Uterus (tissue), 4 donors: ENCODE measurements around the gene NLRP11. TPM values are rescaled to one million over a fixed set of nuclear protein-coding genes. Genes with fewer than 3 reads are reported as not detected.

Source experiments
- DNase-seq, 2 donors: peaks; one replicate each; pipeline ENCODE4 v3.0.0-alpha.2; 2019 to 2020
- H3K27ac ChIP-seq, 2 donors: fragments of 200-600 bp; sonication (generic); 1 replicate in 1 of 2; 2 replicates in 1 of 2; pipeline ENCODE4 v1.5.1; 2016 to 2018
- H3K27me3 ChIP-seq, 2 donors: fragments of 200-600 bp; sonication (generic); one replicate each; pipeline ENCODE4 v1.5.1; 2018 to 2019; ENCODE audit warnings: control low read depth in 1 of 2
- H3K36me3 ChIP-seq, 2 donors: fragments of 200-600 bp; sonication (generic); one replicate each; pipeline ENCODE4 v1.5.1; 2019; ENCODE audit warnings: control low read depth in 1 of 2
- H3K4me1 ChIP-seq, 2 donors: fragments of 200-600 bp; sonication (generic); one replicate each; pipeline ENCODE4 v1.5.1; 2018 to 2019; ENCODE audit warnings: control low read depth in 1 of 2
- H3K4me3 ChIP-seq, 2 donors: fragments of 200-600 bp; sonication (generic); 1 replicate in 1 of 2; 2 replicates in 1 of 2; pipeline ENCODE4 v1.5.1; 2018 to 2019; ENCODE audit warnings: mild to moderate bottlenecking in 1 of 2
- H3K9me3 ChIP-seq, 2 donors: fragments of 200-600 bp; sonication (generic); one replicate each; pipeline ENCODE4 v1.5.1; 2019; ENCODE audit warnings: control low read depth in 1 of 2
- CTCF ChIP-seq, 4 experiments: fragments of 200-600 bp in 2 of 4; fragments of 450-650 bp in 2 of 4; sonication (generic) in 2 of 4; IDR thresholded peaks; one replicate each; pipeline ENCODE4 v1.5.1; 2016 to 2019; ENCODE audit warnings: antibody characterized with exemption in 4 of 4, mild to moderate bottlenecking in 2 of 4, moderate library complexity in 1 of 4
- POLR2A ChIP-seq, 2 donors: fragments of 450-650 bp; IDR thresholded peaks; one replicate each; pipeline ENCODE4 v1.6.1; 2016; ENCODE audit warnings: antibody characterized with exemption in 2 of 2, mild to moderate bottlenecking in 1 of 2, moderate library complexity in 1 of 2
- intact Hi-C: fragments of 100-400 bp; cut with DNase I; formaldehyde crosslinking; loops from one replicate; pipeline ENCODE4 v1.15.1; 2023; ENCODE audit warnings: low total_unique reads
- total RNA-seq, 4 donors: library from RNA; depleted of rRNA in 3 of 4; stranded (reverse); fragments of >200 nt in 3 of 4; gene quantifications; one replicate each; pipeline versions ENCODE4 v1.1.0 to v1.2.4, GENCODE V29; 2014 to 2023
- donor health status: DM: yes; HTN: yes; CAD: no.

The NLRP11 gene
- total RNA-seq, 4 donors from 2014 or later: 0.28 TPM; not detected in 3

GRCh38 chr19:55838251-55838650 lies 6.5 kb upstream of the NLRP11 start:
- H3K4me1 ChIP-seq: no peaks in the 10 kb centered on the region
- no peaks in the 10 kb centered on the region for H3K9me3 ChIP-seq
- no peak for TF ChIP-seq POLR2A (IDR thresholded peaks at IDR 0.05)
- TF ChIP-seq CTCF (IDR thresholded peaks at IDR 0.05): no peak
- DNase-seq: no peak
- no peaks in the 10 kb centered on the region for H3K36me3 ChIP-seq
- H3K4me3 ChIP-seq: no peak overlapping the region
- H3K27ac ChIP-seq: no peak overlapping the region
- intact Hi-C loops: no loop called here
- no peaks in the 10 kb centered on the region for H3K27me3 ChIP-seq

- TF ChIP-seq POLR2A (IDR thresholded peaks at IDR 0.05) (no peak), CTCF (IDR thresholded peaks at IDR 0.05) (no peak)
- Histone ChIP-seq H3K27ac (no peak within 1 kb of the TSS), H3K27me3 (no peaks in the 10 kb centered on the region), H3K36me3 (no peaks in the 10 kb centered on the region), H3K4me3 (no peak within 1 kb of the TSS), H3K9me3 (no peaks in the 10 kb centered on the region), H3K4me1 (no peaks in the 10 kb centered on the region)
- no peak for DNase-seq
- intact Hi-C loops: no loop called here
These were observed 4.5 kb upstream of the NLRP11 start, which contains the start of gene NLRP4 for GRCh38 chr19:55836340-55836739. NLRP4 (plus strand) TSS chr19:55836540; CDS start chr19:55852081, 15,541 bp downstream.

GRCh38 chr19:55832676-55833075 lies 877 bp upstream of the NLRP11 start:
- Histone ChIP-seq H3K9me3 (no peaks in the 10 kb centered on the region), H3K4me1 (no peaks in the 10 kb centered on the region), H3K27me3 (no peaks in the 10 kb centered on the region), H3K27ac (no peak overlapping the region), H3K4me3 (no peak overlapping the region), H3K36me3 (no peaks in the 10 kb centered on the region)
- TF ChIP-seq CTCF (IDR thresholded peaks at IDR 0.05) (no peak), POLR2A (IDR thresholded peaks at IDR 0.05) (no peak)
- DNase-seq: no peak
- intact Hi-C loops: no loop called here

GRCh38 chr19:55830656-55831055 lies 1.1 kb downstream of the NLRP11 start:
- H3K9me3 ChIP-seq: no peaks in the 10 kb centered on the region
- intact Hi-C loops: no loop called here
- H3K4me1 ChIP-seq: no peaks in the 10 kb centered on the region
- TF ChIP-seq POLR2A (IDR thresholded peaks at IDR 0.05): no peak
- TF ChIP-seq CTCF (IDR thresholded peaks at IDR 0.05): no peak
- DNase-seq: no peak
- H3K4me3 ChIP-seq: no peak overlapping the region
- no peak overlapping the region for H3K27ac ChIP-seq
- H3K27me3 ChIP-seq: no peaks in the 10 kb centered on the region
- no peaks in the 10 kb centered on the region for H3K36me3 ChIP-seq

- Histone ChIP-seq H3K4me1 (no peaks in the 10 kb centered on the region), H3K27ac (no peak overlapping the region), H3K4me3 (no peak overlapping the region), H3K9me3 (no peaks in the 10 kb centered on the region), H3K36me3 (no peaks in the 10 kb centered on the region), H3K27me3 (no peaks in the 10 kb centered on the region)
- TF ChIP-seq POLR2A (IDR thresholded peaks at IDR 0.05) (no peak), CTCF (IDR thresholded peaks at IDR 0.05) (no peak)
- no peak for DNase-seq
- intact Hi-C loops: no loop called here
These were observed 11.8 kb downstream of the NLRP11 start for GRCh38 chr19:55820037-55820436.
